GM10266 (cell line): Measurements from ENCODE around the gene ARHGEF19.

ENCODE experiments used
- DNase-seq: peaks from one replicate; pipeline ENCODE4 v3.0.0; 2012; ENCODE audit errors: extremely low spot score
- CTCF ChIP-seq: IDR thresholded peaks from 2 replicates; pipeline ENCODE4 v1.5.1; 2012; ENCODE audit warnings: mild to moderate bottlenecking, low read depth; ENCODE audit not compliant: control insufficient read depth, insufficient read depth; ENCODE audit errors: missing control alignments

ARHGEF19 gene

GRCh38 chr1:16184557-16185303, 27.7 kb downstream of the ARHGEF19 start:
- TF ChIP-seq CTCF: no peak
- no peak for DNase-seq

GRCh38 chr1:16183765-16184556, 28.5 kb downstream of the ARHGEF19 start:
- no peak for DNase-seq
- TF ChIP-seq CTCF: no peak

- TF ChIP-seq CTCF: no peak
- no peak for DNase-seq
Observed at GRCh38 chr1:16183179-16183578, 29.3 kb downstream of the ARHGEF19 start.

- no peak for TF ChIP-seq CTCF
- DNase-seq: no peak
Observed at GRCh38 chr1:16181887-16182719, 30.3 kb downstream of the ARHGEF19 start.

- no peak for DNase-seq
- TF ChIP-seq CTCF: no peak
Observed at GRCh38 chr1:16180291-16180824, 32.1 kb downstream of the ARHGEF19 start.

GRCh38 chr1:16178596-16179497, 33.6 kb downstream of the ARHGEF19 start:
- no peak for DNase-seq
- TF ChIP-seq CTCF: no peak
